Activated T-cell treated with anti-CD3 and anti-CD28 coated beads, Interleukin-2, amount 50 U/mL, for 4 hours (primary cell): Measurements from ENCODE around the gene NR1H3. TPM values are rescaled to one million over a fixed set of nuclear protein-coding genes. Genes with fewer than 3 reads are reported as not detected.

ENCODE experiments used
- ATAC-seq, 2 donors: fragments of 200-7000 bp; cut with Tn5 transposase; one replicate each; pipeline ENCODE4 v1.10.0; 2021
- DNase-seq: peaks from one replicate; pipeline ENCODE4 v3.0.0-alpha.2; 2020
- H3K27me3 Mint-ChIP-seq: one replicate; pipeline ENCODE4 v1.8.0; 2021; ENCODE audit warnings: low read depth, mixed read lengths
- H3K36me3 Mint-ChIP-seq: one replicate; pipeline ENCODE4 v1.8.0; 2022; ENCODE audit warnings: mixed read lengths; ENCODE audit not compliant: insufficient read depth
- H3K4me1 Mint-ChIP-seq: one replicate; pipeline ENCODE4 v1.8.0; 2021; ENCODE audit warnings: low read depth, mixed read lengths
- H3K4me3 Mint-ChIP-seq: one replicate; pipeline ENCODE4 v1.8.0; 2021; ENCODE audit warnings: mild to moderate bottlenecking, moderate library complexity, mixed read lengths
- H3K9me3 Mint-ChIP-seq: one replicate; pipeline ENCODE4 v1.8.0; 2021; ENCODE audit warnings: mixed read lengths
- total RNA-seq, 3 donors: library from RNA; stranded (reverse); gene quantifications; one replicate each; pipeline ENCODE4 v1.2.1, GENCODE V29; 2021

NR1H3 gene
- total RNA-seq, 3 donors from 2014 or later, result 8.5 to 10.3 (median 10.0) TPM

- ATAC-seq (no peak), DNase-seq (no peak)
- Mint-ChIP-seq H3K27me3 (no peaks in the 10 kb centered on the region), H3K4me3 (no peak overlapping the region), H3K4me1 (peaks cover 15% of the 10 kb centered on the region), H3K36me3 (no peaks in the 10 kb centered on the region), H3K9me3 (no peaks in the 10 kb centered on the region)
These were observed 4.1 kb upstream of the NR1H3 start for GRCh38 chr11:47253660-47254059.

DNA sequence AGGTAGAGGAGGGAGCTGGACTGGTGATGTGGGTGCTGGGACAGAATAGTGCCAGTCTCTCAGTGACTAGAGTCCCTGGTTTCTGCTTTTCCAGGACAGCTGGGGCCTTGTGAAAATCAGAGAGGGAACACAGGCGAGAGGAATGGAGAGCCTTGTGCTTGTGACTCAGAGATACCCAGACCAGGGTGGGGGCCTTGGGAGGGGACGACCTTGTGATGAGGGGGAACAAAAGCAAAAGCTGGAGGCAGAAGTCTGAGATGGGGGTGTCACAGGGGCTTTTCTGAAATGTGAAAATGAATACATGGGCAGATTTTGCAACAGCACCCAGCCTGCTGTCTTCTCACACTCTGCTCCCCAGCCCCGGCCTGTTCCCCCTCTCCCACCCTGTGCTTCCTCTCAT lies 3.4 kb upstream of the NR1H3 start:
- Mint-ChIP-seq H3K9me3 (no peaks in the 10 kb centered on the region), H3K4me1 (peaks cover 9% of the 10 kb centered on the region), H3K4me3 (no peak overlapping the region), H3K27me3 (no peaks in the 10 kb centered on the region), H3K36me3 (no peaks in the 10 kb centered on the region)
- ATAC-seq, result no peak
- no peak for DNase-seq

DNA sequence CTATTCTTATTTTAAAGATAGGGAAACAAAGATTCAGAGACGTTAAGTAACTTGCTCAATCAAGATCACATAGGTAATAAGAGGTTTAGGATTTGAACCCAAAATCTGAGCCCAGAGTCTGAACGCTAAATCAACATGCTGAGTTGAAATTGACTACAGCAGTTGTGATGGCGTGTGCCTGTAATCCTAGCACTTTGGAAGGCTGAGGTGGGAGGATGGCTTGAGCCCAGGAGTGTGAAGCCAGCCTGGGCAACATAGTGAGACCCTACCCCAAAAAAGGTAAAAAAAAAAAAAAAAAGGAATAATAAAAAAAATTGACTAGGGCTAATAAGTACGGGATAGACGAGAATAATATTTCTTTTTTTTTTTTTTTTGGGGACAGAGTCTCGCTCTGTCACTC lies 1.4 kb upstream of the NR1H3 start:
- no peaks in the 10 kb centered on the region for H3K36me3 Mint-ChIP-seq
- no peak for ATAC-seq
- no peaks in the 10 kb centered on the region for H3K9me3 Mint-ChIP-seq
- H3K27me3 Mint-ChIP-seq, result no peaks in the 10 kb centered on the region
- H3K4me3 Mint-ChIP-seq, result no peak overlapping the region
- no peak for DNase-seq
- H3K4me1 Mint-ChIP-seq, result peaks cover 8% of the 10 kb centered on the region

DNA sequence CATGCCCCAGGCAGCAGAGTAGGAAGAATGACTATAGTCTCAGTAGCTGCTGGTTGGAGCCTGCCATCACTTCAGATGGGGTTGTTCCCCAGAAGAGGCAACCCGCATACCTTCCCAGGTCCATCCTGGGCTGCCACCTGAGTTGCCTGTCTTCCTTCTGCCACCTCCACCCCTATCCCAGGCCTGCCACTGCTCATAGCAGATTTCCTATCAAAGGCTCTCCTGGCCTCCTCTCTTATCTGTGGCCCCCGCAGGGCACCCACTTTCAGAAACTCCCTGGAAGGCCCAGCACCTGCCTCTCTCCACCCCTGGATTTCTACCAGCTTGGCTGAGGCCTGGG lies 649 bp upstream of the NR1H3 start:
- no peak overlapping the region for H3K4me3 Mint-ChIP-seq
- H3K36me3 Mint-ChIP-seq, result no peaks in the 10 kb centered on the region
- no peaks in the 10 kb centered on the region for H3K27me3 Mint-ChIP-seq
- peaks cover 8% of the 10 kb centered on the region for H3K4me1 Mint-ChIP-seq
- DNase-seq, result no peak
- no peaks in the 10 kb centered on the region for H3K9me3 Mint-ChIP-seq
- ATAC-seq, result no peak

DNA sequence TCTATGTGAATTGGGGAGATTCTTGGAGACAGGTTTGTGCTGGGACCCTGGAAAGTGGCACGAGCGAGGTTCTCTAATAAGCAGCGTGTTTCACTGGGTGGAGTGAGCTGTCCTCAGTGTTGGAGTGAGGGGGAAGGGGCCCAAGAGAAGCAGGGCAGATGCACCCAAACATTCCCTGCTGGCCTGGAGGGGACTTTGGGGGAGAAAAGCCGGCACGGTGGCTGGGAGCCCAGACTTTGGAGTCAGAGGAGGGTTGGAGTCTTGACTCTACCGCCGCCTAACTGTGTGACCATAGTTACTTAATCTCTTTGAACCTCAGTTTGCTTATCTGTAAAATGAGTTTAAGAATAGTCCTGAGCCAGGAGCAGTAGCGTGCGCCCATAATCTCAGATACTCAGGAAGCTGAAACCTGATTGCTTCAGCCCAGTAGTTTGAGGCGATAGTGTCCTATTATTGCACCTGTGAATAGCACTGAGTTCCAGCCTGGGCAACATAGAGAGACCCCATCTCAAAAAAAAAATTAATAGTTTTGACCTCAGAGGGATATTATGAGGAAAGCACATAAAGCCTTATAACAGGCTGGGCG lies 614 bp downstream of the NR1H3 start:
- H3K4me3 Mint-ChIP-seq, result no peak overlapping the region
- H3K27me3 Mint-ChIP-seq, result no peaks in the 10 kb centered on the region
- H3K9me3 Mint-ChIP-seq, result no peaks in the 10 kb centered on the region
- H3K36me3 Mint-ChIP-seq, result no peaks in the 10 kb centered on the region
- ATAC-seq (no peak), DNase-seq (no peak)
- peaks cover 8% of the 10 kb centered on the region for H3K4me1 Mint-ChIP-seq

- Mint-ChIP-seq H3K27me3 (no peaks in the 10 kb centered on the region), H3K36me3 (no peaks in the 10 kb centered on the region), H3K4me3 (no peak overlapping the region), H3K9me3 (no peaks in the 10 kb centered on the region), H3K4me1 (peaks cover 8% of the 10 kb centered on the region)
- peak; percentile 88 to 92 for ATAC-seq
- peak; percentile 36 for DNase-seq
These were observed 1.6 kb downstream of the NR1H3 start for GRCh38 chr11:47259232-47259977.

- no peak for DNase-seq
- no peak for ATAC-seq
- H3K4me3 Mint-ChIP-seq, result no peak overlapping the region
These were observed 2.6 kb downstream of the NR1H3 start for GRCh38 chr11:47260366-47260765.

GRCh38 chr11:47261291-47261800 lies 3.5 kb downstream of the NR1H3 start:
- no peaks in the 10 kb centered on the region for H3K9me3 Mint-ChIP-seq
- DNase-seq (no peak), ATAC-seq (no peak)
- no peaks in the 10 kb centered on the region for H3K27me3 Mint-ChIP-seq
- no peak overlapping the region for H3K4me3 Mint-ChIP-seq
- peaks cover 15% of the 10 kb centered on the region for H3K4me1 Mint-ChIP-seq
- no peaks in the 10 kb centered on the region for H3K36me3 Mint-ChIP-seq

More at GRCh38 chr11:47260366-47260765, 2.6 kb downstream of the NR1H3 start:
- no peaks in the 10 kb centered on the region for H3K27me3 Mint-ChIP-seq
- no peaks in the 10 kb centered on the region for H3K36me3 Mint-ChIP-seq
- peaks cover 11% of the 10 kb centered on the region for H3K4me1 Mint-ChIP-seq
- no peaks in the 10 kb centered on the region for H3K9me3 Mint-ChIP-seq

- no peak for ATAC-seq
- Mint-ChIP-seq H3K27me3 (no peaks in the 10 kb centered on the region), H3K4me3 (no peak overlapping the region), H3K4me1 (peaks cover 25% of the 10 kb centered on the region), H3K9me3 (no peaks in the 10 kb centered on the region), H3K36me3 (no peaks in the 10 kb centered on the region)
- DNase-seq, result no peak
These were observed 6.3 kb downstream of the NR1H3 start for GRCh38 chr11:47264119-47264518.

DNA sequence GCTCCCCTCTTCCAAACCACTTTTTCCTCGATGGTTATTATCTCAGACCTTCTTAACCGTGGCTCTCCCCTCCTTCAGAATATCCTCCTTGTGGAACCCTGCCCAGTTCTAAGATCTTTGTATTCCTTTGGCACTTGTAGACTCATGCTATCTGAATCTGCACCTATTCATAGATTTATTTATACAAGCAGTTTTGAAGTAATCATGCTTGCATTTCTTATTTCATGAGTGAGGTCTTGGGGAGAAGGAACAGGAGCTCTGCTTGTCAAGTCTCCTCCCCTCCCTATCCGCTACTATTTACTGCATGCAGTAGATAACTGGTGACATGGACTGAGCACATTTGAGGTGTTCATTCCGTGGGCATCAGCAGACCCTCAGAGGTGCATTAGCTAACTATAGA lies 6.7 kb downstream of the NR1H3 start:
- DNase-seq, result no peak
- ATAC-seq, result no peak
- H3K4me1 Mint-ChIP-seq, result peaks cover 24% of the 10 kb centered on the region
- no peaks in the 10 kb centered on the region for H3K9me3 Mint-ChIP-seq
- H3K4me3 Mint-ChIP-seq, result no peak overlapping the region
- no peaks in the 10 kb centered on the region for H3K27me3 Mint-ChIP-seq
- no peaks in the 10 kb centered on the region for H3K36me3 Mint-ChIP-seq

- no peaks in the 10 kb centered on the region for H3K9me3 Mint-ChIP-seq
- H3K4me1 Mint-ChIP-seq, result peaks cover 46% of the 10 kb centered on the region
- H3K4me3 Mint-ChIP-seq, result no peak overlapping the region
- H3K36me3 Mint-ChIP-seq, result no peaks in the 10 kb centered on the region
- DNase-seq (no peak), ATAC-seq (no peak)
- H3K27me3 Mint-ChIP-seq, result no peaks in the 10 kb centered on the region
These were observed 10.1 kb downstream of the NR1H3 start for GRCh38 chr11:47267876-47268275.

GRCh38 chr11:47268448-47269001 lies 10.7 kb downstream of the NR1H3 start:
- DNase-seq, result no peak
- no peak for ATAC-seq
- Mint-ChIP-seq H3K36me3 (no peaks in the 10 kb centered on the region), H3K4me1 (peaks cover 50% of the 10 kb centered on the region), H3K27me3 (no peaks in the 10 kb centered on the region), H3K4me3 (peak overlapping the region; percentile 88), H3K9me3 (no peaks in the 10 kb centered on the region)

- H3K4me3 Mint-ChIP-seq, result peak overlapping the region; percentile 88
- no peaks in the 10 kb centered on the region for H3K9me3 Mint-ChIP-seq
- H3K27me3 Mint-ChIP-seq, result no peaks in the 10 kb centered on the region
- DNase-seq, result peak; percentile 80
- peak; percentile 57 to 66 for ATAC-seq
- H3K4me1 Mint-ChIP-seq, result peaks cover 56% of the 10 kb centered on the region
- H3K36me3 Mint-ChIP-seq, result peaks cover 5% of the 10 kb centered on the region
These were observed 11.4 kb downstream of the NR1H3 start for GRCh38 chr11:47269002-47269828.

DNA sequence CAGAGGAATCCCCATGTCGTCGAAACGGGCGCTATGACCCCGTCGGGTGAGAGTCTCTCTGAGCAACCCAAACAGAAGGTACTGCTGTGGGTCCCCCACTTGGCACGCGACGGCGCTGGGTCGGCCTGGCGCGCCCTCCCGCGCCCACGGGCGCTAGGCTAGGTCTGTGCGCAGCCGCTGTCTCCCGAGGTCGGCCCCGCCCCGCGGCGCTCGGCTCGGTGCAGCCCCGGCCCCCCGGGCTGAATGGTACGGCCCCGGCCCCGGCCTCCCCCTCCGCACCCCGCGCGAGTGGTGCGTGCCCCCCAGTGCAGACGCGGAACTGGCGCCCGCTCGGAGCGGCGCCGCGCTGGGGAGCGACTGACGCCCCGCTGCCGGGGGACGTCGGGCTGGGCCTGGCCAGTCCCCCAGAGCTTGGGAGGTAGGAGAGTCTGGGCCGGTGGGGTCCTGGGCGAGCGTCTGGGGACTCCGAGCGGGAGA lies 12.1 kb downstream of the NR1H3 start, which contains the start of gene MADD:
TSS of gene MADD (plus strand) at position 305 of the 477 bp plus-strand sequence.
- DNase-seq, result peak; percentile 90
- peak; percentile 83 to 86 for ATAC-seq
- H3K9me3 Mint-ChIP-seq, result no peaks in the 10 kb centered on the region
- peaks cover 9% of the 10 kb centered on the region for H3K36me3 Mint-ChIP-seq
- peak within 1 kb of the TSS; percentile 92 for H3K4me3 Mint-ChIP-seq
- H3K27me3 Mint-ChIP-seq, result no peaks in the 10 kb centered on the region
- peaks cover 58% of the 10 kb centered on the region for H3K4me1 Mint-ChIP-seq
